Gastrocnemius medialis (tissue), 4 donors: ENCODE data around the gene CLCN6. TPM values are rescaled to one million over a fixed set of nuclear protein-coding genes. Genes with fewer than 3 reads are reported as not detected.

Source experiments
- ATAC-seq, 2 donors: fragments of 150-250 bp; one replicate each; pipeline ENCODE4 v1.9.1; 2016
- DNase-seq, 2 donors: peaks; one replicate each; pipeline ENCODE4 v3.0.0-alpha.2; 2019
- H3K27ac ChIP-seq, 4 donors: fragments of 200-600 bp; sonication (generic); 1 replicate in 1 of 4; 2 replicates in 3 of 4; pipeline ENCODE4 v1.5.1; 2016 to 2018; ENCODE audit warnings: mild to moderate bottlenecking in 2 of 4, moderate library complexity in 1 of 4
- H3K27me3 ChIP-seq, 3 donors: fragments of 200-600 bp; sonication (generic) in 2 of 3; 1 replicate in 1 of 3; 2 replicates in 2 of 3; pipeline versions ENCODE4 v1.5.1 to v1.6.0; 2016 to 2019; ENCODE audit warnings: mild to moderate bottlenecking in 1 of 3, moderate library complexity in 1 of 3
- H3K36me3 ChIP-seq, 2 donors: fragments of 200-600 bp; sonication (generic) in 1 of 2; one replicate each; pipeline ENCODE4 v1.5.1; 2017 to 2018
- H3K4me1 ChIP-seq, 2 donors: fragments of 200-600 bp; sonication (generic) in 1 of 2; one replicate each; pipeline ENCODE4 v1.5.1; 2016 to 2017; ENCODE audit warnings: mild to moderate bottlenecking in 2 of 2
- H3K4me3 ChIP-seq, 4 donors: fragments of 200-600 bp; sonication (generic) in 3 of 4; 1 replicate in 1 of 4; 2 replicates in 3 of 4; pipeline ENCODE4 v1.5.1; 2016 to 2019; ENCODE audit warnings: mild to moderate bottlenecking in 2 of 4
- H3K9me3 ChIP-seq, 3 donors: fragments of 200-600 bp; sonication (generic) in 2 of 3; 1 replicate in 1 of 3; 2 replicates in 2 of 3; pipeline ENCODE4 v1.5.1; 2016 to 2019
- CTCF ChIP-seq, 5 experiments: fragments of 450-650 bp in 3 of 5; fragments of 200-600 bp in 2 of 5; sonication (generic) in 2 of 5; IDR thresholded peaks in 4 of 5; conservative IDR thresholded peaks in 1 of 5; 1 replicate in 4 of 5; 2 replicates in 1 of 5; pipeline ENCODE4 v1.5.1; 2016 to 2019; ENCODE audit warnings: antibody characterized with exemption in 5 of 5, mild to moderate bottlenecking in 3 of 5, moderate library complexity in 3 of 5
- POLR2A ChIP-seq, 2 donors: fragments of 450-650 bp; IDR thresholded peaks; one replicate each; pipeline ENCODE4 v1.6.1; 2017; ENCODE audit warnings: antibody characterized with exemption in 2 of 2, mild to moderate bottlenecking in 2 of 2, moderate library complexity in 2 of 2
- in situ Hi-C, 4 donors: fragments of 200-750 bp; cut with MboI; loops; one replicate each; pipeline versions ENCODE4 v1.15.0 to v1.8.0; 2017; ENCODE audit warnings: low sequenced_read_pairs in 4 of 4
- intact Hi-C: fragments of 100-400 bp; cut with DNase I; formaldehyde crosslinking; loops from one replicate; pipeline ENCODE4 v1.15.1; 2023; ENCODE audit warnings: low total_unique reads
- total RNA-seq, 4 donors: library from RNA; depleted of rRNA; stranded (reverse); fragments of >200 nt; gene quantifications; one replicate each; pipeline versions ENCODE4 v1.1.0 to v1.2.3, GENCODE V29; 2016

Gene CLCN6
- total RNA-seq, 4 donors from 2014 or later, result 7.1 to 11.9 (median 9.5) TPM

- no peak for ATAC-seq
- peaks cover 0 to 14% of the 10 kb centered on the region in 2 donors for H3K36me3 ChIP-seq
- peak in 1 of 2 donors; percentile 60 for DNase-seq
- no peaks in the 10 kb centered on the region for H3K27me3 ChIP-seq
- H3K4me3 ChIP-seq, result no peak overlapping the region
- intact Hi-C loops (loop anchor here (1.0 to 2.0 kb wide), 2 partner anchors 44 to 106 kb away; no protein-coding TSS in a partner anchor), in situ Hi-C loops (loop anchor here in 1 of 4 donors (10.0 kb wide), 1 partner anchor 54 kb away; the partner anchor contains the start of gene AGTRAP)
- peaks cover 74 to 81% of the 10 kb centered on the region in 2 donors for H3K4me1 ChIP-seq
- peak overlapping the region; percentile 90 to 99 (median 97) for H3K27ac ChIP-seq
- no peak for TF ChIP-seq CTCF (IDR thresholded peaks at IDR 0.05 in 4 of 5, conservative IDR thresholded peaks at IDR 0.05 in 1 of 5)
- TF ChIP-seq POLR2A (IDR thresholded peaks at IDR 0.05), result no peak
- no peaks in the 10 kb centered on the region for H3K9me3 ChIP-seq
These were observed 17.4 kb upstream of the CLCN6 start for GRCh38 chr1:11788549-11789053.

GRCh38 chr1:11789126-11790067 is 16.6 kb upstream of the CLCN6 start:
- ATAC-seq (no peak), DNase-seq (peak in 1 of 2 donors; percentile 74)
- Histone ChIP-seq H3K9me3 (no peaks in the 10 kb centered on the region), H3K4me1 (peaks cover 74 to 81% of the 10 kb centered on the region in 2 donors), H3K27me3 (no peaks in the 10 kb centered on the region), H3K36me3 (peaks cover 0 to 22% of the 10 kb centered on the region in 2 donors), H3K4me3 (no peak overlapping the region), H3K27ac (peak overlapping the region; percentile 90 to 99 (median 97))
- intact Hi-C loops (loop anchor here (1.0 to 2.0 kb wide), 3 partner anchors 43 to 119 kb away; no protein-coding TSS in a partner anchor), in situ Hi-C loops (loop anchor here in 1 of 4 donors (10.0 kb wide), 1 partner anchor 55 kb away; the partner anchor contains the start of gene AGTRAP)
- no peak for TF ChIP-seq POLR2A (IDR thresholded peaks at IDR 0.05)
- no peak for TF ChIP-seq CTCF (IDR thresholded peaks at IDR 0.05 in 4 of 5, conservative IDR thresholded peaks at IDR 0.05 in 1 of 5)

GRCh38 chr1:11790101-11790879 is 15.7 kb upstream of the CLCN6 start:
- Histone ChIP-seq H3K4me3 (peak overlapping the region in 3 of 4 donors; percentile 6 to 43 (median 13)), H3K36me3 (peaks cover 0 to 31% of the 10 kb centered on the region in 2 donors), H3K27ac (peak overlapping the region; percentile 90 to 99 (median 97)), H3K27me3 (no peaks in the 10 kb centered on the region), H3K4me1 (peaks cover 72% of the 10 kb centered on the region in 2 donors), H3K9me3 (no peaks in the 10 kb centered on the region)
- TF ChIP-seq CTCF (IDR thresholded peaks at IDR 0.05 in 4 of 5, conservative IDR thresholded peaks at IDR 0.05 in 1 of 5) (no peak), POLR2A (IDR thresholded peaks at IDR 0.05) (no peak)
- in situ Hi-C loops, result no loop called here
- intact Hi-C loops, result loop anchor here (2.0 kb wide), 1 partner anchor 119 kb away; no protein-coding TSS in a partner anchor
- ATAC-seq, result no peak
- DNase-seq, result peak in 1 of 2 donors; percentile 29
